ENCODE measurements around the gene CTU2.

CTU2 gene

GRCh38 chr16:88721815-88722755, 15.8 kb downstream of the CTU2 start:
- Histone ChIP-seq H3K27me3 (ENCODE audit: insufficient read depth, poor library complexity, severe bottlenecking) (no peaks in the 10 kb centered on the region), H3K27ac (ENCODE audit: poor library complexity, severe bottlenecking) (no peak overlapping the region), H3K4me3 (ENCODE audit: severe bottlenecking) (no peak overlapping the region), H3K9me3 (ENCODE audit: severe bottlenecking) (no peaks in the 10 kb centered on the region), H3K4me1 (ENCODE audit: insufficient read depth, poor library complexity, severe bottlenecking) (no peaks in the 10 kb centered on the region), H3K36me3 (ENCODE audit: low read depth) (peaks cover 95% of the 10 kb centered on the region)
- no peak for TF ChIP-seq CTCF (IDR thresholded peaks at IDR 0.05; ENCODE audit: poor library complexity, severe bottlenecking)
- no peak for ATAC-seq (ENCODE audit: low read depth)
- no peak for DNase-seq (ENCODE audit: low spot score)

GRCh38 chr16:88722784-88723506, 16.6 kb downstream of the CTU2 start:
- H3K4me1 ChIP-seq (ENCODE audit: insufficient read depth, poor library complexity, severe bottlenecking) = no peaks in the 10 kb centered on the region
- DNase-seq (ENCODE audit: low spot score) (no peak), ATAC-seq (ENCODE audit: low read depth) (no peak)
- H3K27me3 ChIP-seq (ENCODE audit: insufficient read depth, poor library complexity, severe bottlenecking) = no peaks in the 10 kb centered on the region
- no peak overlapping the region for H3K27ac ChIP-seq (ENCODE audit: poor library complexity, severe bottlenecking)
- no peak overlapping the region for H3K4me3 ChIP-seq (ENCODE audit: severe bottlenecking)
- no peak for TF ChIP-seq CTCF (IDR thresholded peaks at IDR 0.05; ENCODE audit: poor library complexity, severe bottlenecking)
- H3K9me3 ChIP-seq (ENCODE audit: severe bottlenecking) = no peaks in the 10 kb centered on the region
- peaks cover 95% of the 10 kb centered on the region for H3K36me3 ChIP-seq (ENCODE audit: low read depth)

GRCh38 chr16:88723507-88723887, 17.2 kb downstream of the CTU2 start:
- ATAC-seq (ENCODE audit: low read depth) (no peak), DNase-seq (ENCODE audit: low spot score) (no peak)
- H3K36me3 ChIP-seq (ENCODE audit: low read depth) = peaks cover 89% of the 10 kb centered on the region
- no peak overlapping the region for H3K27ac ChIP-seq (ENCODE audit: poor library complexity, severe bottlenecking)
- no peaks in the 10 kb centered on the region for H3K9me3 ChIP-seq (ENCODE audit: severe bottlenecking)
- H3K4me3 ChIP-seq (ENCODE audit: severe bottlenecking) = no peak overlapping the region
- H3K27me3 ChIP-seq (ENCODE audit: insufficient read depth, poor library complexity, severe bottlenecking) = no peaks in the 10 kb centered on the region
- H3K4me1 ChIP-seq (ENCODE audit: insufficient read depth, poor library complexity, severe bottlenecking) = no peaks in the 10 kb centered on the region
- TF ChIP-seq CTCF (IDR thresholded peaks at IDR 0.05; ENCODE audit: poor library complexity, severe bottlenecking) = no peak

- Histone ChIP-seq H3K27me3 (ENCODE audit: insufficient read depth, poor library complexity, severe bottlenecking) (no peaks in the 10 kb centered on the region), H3K4me3 (ENCODE audit: severe bottlenecking) (no peak overlapping the region), H3K9me3 (ENCODE audit: severe bottlenecking) (no peaks in the 10 kb centered on the region), H3K27ac (ENCODE audit: poor library complexity, severe bottlenecking) (no peak overlapping the region), H3K36me3 (ENCODE audit: low read depth) (peaks cover 85% of the 10 kb centered on the region), H3K4me1 (ENCODE audit: insufficient read depth, poor library complexity, severe bottlenecking) (no peaks in the 10 kb centered on the region)
- no peak for TF ChIP-seq CTCF (IDR thresholded peaks at IDR 0.05; ENCODE audit: poor library complexity, severe bottlenecking)
- DNase-seq (ENCODE audit: low spot score) (no peak), ATAC-seq (ENCODE audit: low read depth) (no peak)
These were observed 17.6 kb downstream of the CTU2 start for GRCh38 chr16:88723911-88724310.

Measured in RWPE2 (cell line).